Fibroblast of the aortic adventitia (primary cell): ENCODE results near the gene MYLK. TPM values are rescaled to one million over a fixed set of nuclear protein-coding genes. Genes with fewer than 3 reads are reported as not detected.

Experiments
- DNase-seq: peaks from one replicate; pipeline ENCODE4 v3.0.0-alpha.2; 2010; ENCODE audit warnings: low read depth
- H3K4me3 ChIP-seq: 2 replicates; pipeline ENCODE4 v1.5.1; 2011; ENCODE audit warnings: low read depth, mild to moderate bottlenecking, control low read depth, low read length, moderate library complexity
- total RNA-seq: library from RNA; depleted of rRNA; stranded (reverse); fragments of >200 nt; gene quantifications from 2 replicates; pipeline ENCODE4 v1.2.3, GENCODE V29; 2012; ENCODE audit warnings: low replicate concordance
- TF ChIP-seq, protein P1 (sequence below): IDR thresholded peaks from 2 replicates; pipeline ENCODE4 v1.5.1; 2011; ENCODE audit warnings: mild to moderate bottlenecking, low read length, control low read depth, inconsistent platforms; ENCODE audit not compliant: insufficient read depth

Gene MYLK
- total RNA-seq, 1 donor = 74.7 TPM

DNA sequence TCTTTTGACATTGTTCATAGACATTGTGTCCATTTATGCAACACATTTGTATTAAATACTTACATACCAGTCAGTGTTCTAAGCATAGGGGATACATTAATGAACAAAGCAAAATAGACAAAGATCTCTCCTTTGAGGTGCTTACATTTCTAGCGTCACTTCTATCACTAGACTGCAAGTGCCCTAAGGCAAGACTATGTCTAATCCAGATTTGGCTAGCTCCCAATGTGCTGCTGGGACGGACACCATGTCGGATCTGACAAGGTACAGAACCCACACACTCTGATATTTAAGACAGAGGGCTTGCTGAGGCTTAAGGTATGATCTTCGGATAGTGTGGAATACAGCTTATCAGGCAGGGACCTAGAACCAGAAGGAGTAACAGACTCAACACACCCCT, 41.4 kb downstream of the MYLK start:
- no peak for DNase-seq
- TF ChIP-seq, protein P1, sequence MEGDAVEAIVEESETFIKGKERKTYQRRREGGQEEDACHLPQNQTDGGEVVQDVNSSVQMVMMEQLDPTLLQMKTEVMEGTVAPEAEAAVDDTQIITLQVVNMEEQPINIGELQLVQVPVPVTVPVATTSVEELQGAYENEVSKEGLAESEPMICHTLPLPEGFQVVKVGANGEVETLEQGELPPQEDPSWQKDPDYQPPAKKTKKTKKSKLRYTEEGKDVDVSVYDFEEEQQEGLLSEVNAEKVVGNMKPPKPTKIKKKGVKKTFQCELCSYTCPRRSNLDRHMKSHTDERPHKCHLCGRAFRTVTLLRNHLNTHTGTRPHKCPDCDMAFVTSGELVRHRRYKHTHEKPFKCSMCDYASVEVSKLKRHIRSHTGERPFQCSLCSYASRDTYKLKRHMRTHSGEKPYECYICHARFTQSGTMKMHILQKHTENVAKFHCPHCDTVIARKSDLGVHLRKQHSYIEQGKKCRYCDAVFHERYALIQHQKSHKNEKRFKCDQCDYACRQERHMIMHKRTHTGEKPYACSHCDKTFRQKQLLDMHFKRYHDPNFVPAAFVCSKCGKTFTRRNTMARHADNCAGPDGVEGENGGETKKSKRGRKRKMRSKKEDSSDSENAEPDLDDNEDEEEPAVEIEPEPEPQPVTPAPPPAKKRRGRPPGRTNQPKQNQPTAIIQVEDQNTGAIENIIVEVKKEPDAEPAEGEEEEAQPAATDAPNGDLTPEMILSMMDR = no peak
- H3K4me3 ChIP-seq = no peak overlapping the region

DNA sequence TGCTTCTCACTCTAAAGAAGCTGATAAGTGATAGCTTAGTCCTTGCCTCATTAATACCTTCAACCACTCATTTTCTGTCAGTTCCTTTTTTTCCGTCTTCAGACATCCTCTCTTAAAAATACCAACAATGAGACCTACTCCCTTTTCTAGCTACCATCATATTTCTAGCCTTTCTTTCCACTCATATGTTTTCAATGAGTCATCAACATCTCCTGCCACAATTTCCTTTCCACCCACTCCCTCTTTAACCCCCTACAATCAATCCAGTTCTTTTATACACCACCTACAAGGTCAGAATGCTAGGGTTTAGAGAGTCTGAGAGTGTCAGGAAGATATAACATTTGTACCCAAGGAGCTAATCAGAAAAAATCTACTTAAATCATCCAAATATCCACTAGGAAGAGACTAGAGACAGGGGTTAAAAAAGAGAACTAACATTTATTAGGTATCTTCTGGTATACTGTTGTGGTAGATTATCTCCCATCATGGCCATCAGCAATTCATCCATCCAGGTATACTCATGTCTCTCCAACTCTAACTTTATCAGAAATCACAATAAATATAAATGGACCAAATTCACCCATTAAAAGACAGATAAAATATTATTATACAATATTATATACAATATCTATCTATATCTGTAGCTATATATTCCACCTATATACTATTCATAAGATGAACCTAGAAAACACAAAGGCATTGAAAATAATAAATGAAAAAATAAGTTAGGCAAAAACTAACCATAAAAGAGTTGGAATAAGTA, 42.5 kb downstream of the MYLK start:
- TF ChIP-seq, protein P1 = no peak
- no peak for DNase-seq
- no peak overlapping the region for H3K4me3 ChIP-seq

DNA sequence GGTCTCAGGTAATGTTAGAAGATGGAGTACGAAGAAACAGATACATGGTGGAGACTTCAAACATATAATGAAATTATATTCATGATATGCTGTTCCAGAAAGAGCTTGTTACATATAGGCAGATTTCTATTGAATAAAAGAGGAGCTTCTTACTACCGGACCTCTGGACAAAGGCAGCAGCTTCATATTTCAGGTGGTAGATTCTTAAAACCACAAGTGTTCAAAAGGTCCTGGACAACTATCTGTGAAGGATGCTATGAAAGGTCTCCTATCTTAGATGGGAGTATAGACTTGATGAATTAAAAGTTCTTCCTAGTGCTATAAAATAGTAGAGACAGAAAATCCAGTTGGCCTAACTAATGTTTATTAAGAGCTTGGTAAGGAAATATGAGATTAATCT, 43.2 kb downstream of the MYLK start:
- no peak for DNase-seq
- no peak overlapping the region for H3K4me3 ChIP-seq
- TF ChIP-seq, protein P1 = no peak

DNA sequence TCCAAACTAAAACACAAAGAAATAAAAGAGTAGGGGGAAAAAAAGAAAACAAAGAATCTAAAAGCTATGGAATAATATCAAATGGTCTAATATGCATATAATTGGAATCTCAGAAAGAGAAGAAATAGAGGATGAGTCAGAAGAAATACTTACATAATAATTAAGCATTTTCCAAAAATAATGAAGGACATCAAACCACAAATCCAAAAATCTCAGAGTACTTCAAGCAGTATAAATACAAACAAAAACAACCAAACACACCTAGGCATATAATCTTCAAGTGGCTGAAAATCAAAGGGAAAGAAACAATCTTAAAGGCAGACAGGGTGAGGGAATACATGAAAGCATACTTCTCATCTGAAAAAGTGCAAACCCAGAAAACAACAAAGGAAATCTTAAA, 46.3 kb downstream of the MYLK start:
- TF ChIP-seq, protein P1 = no peak
- no peak overlapping the region for H3K4me3 ChIP-seq
- DNase-seq = no peak

DNA sequence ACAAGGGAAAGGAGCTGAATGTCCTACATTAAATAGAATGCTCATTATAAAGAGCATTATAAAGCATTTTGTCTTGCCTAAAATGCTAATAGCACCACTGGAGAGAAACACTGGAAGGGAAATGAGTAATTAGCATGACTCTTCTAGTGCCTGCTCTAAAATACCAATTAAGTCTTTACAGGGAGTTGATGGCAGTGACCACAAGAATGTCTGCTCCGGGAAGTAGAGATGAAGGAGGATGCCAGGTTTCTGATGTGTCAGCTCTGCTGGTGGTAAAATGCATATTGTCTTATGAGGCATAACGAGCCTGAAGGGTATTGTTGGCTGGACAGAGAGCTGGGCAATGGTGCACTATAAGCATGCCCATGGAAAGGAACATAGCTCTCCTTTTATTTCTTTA, 49.5 kb downstream of the MYLK start:
- no peak overlapping the region for H3K4me3 ChIP-seq
- TF ChIP-seq, protein P1 = no peak
- peak; percentile 71 for DNase-seq

DNA sequence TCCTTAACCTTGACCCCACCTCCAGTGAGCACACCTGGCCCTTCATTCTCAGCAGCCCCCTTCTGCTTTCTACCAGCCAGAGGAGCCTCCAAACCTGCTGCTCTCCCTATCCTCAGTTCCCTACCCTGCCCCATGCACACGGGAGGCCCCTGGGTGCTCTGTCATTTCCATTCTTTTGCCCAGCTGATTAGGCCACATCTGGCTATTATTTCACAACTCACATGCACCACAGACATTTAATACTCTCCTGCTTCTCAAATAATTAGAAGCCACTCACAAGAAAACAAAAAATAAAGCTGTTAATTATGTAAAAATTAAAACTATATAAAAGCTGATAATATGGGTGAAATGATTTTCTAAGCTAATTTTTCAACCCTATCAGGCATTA, 50.7 kb downstream of the MYLK start:
- TF ChIP-seq, protein P1 = no peak
- no peak overlapping the region for H3K4me3 ChIP-seq
- no peak for DNase-seq
